Muscle of arm (tissue), 12 donors: ENCODE results near the gene LRRC32. TPM values are rescaled to one million over a fixed set of nuclear protein-coding genes. Genes with fewer than 3 reads are reported as not detected.
"Not testable (repeated sequence)": the region's sequence is repeated elsewhere in the genome, so short reads cannot be mapped to it uniquely, and the experiment has no call there.

Experiments
- DNase-seq: peaks from one replicate; pipeline ENCODE4 v3.0.0-alpha.2; 2013
- polyA plus RNA-seq, 12 donors: library from polyadenylated mRNA; unstranded; fragments of 120-200 nt; gene quantifications; one replicate each; pipeline ENCODE4 v1.2.1, GENCODE V29; 2013; ENCODE audit not compliant: insufficient read length in 12 of 12

LRRC32 gene
- polyA plus RNA-seq, 12 donors, result 21.3 to 37.5 (median 27.3) TPM; not detected in 1

- DNase-seq, result no peak
Measured at GRCh38 chr11:76631566-76632308, 38.8 kb downstream of the LRRC32 start.

- no peak for DNase-seq
Measured at GRCh38 chr11:76630600-76631281, 39.8 kb downstream of the LRRC32 start.

- peak; percentile 62 for DNase-seq
Measured at GRCh38 chr11:76629853-76630599, 40.5 kb downstream of the LRRC32 start.

GRCh38 chr11:76629116-76629852, 41.3 kb downstream of the LRRC32 start:
- no peak for DNase-seq

- no peak for DNase-seq
Measured at GRCh38 chr11:76628408-76628947, 42.1 kb downstream of the LRRC32 start.

GRCh38 chr11:76627606-76628005, 42.9 kb downstream of the LRRC32 start:
- no peak for DNase-seq

GRCh38 chr11:76626921-76627401, 43.6 kb downstream of the LRRC32 start:
- no peak for DNase-seq

- DNase-seq, result no peak
Measured at GRCh38 chr11:76626266-76626665, 44.3 kb downstream of the LRRC32 start.

- DNase-seq, result no peak
Measured at GRCh38 chr11:76625472-76626186, 44.9 kb downstream of the LRRC32 start.

GRCh38 chr11:76624500-76625379, 45.8 kb downstream of the LRRC32 start:
- no peak for DNase-seq

GRCh38 chr11:76623884-76624419, 46.6 kb downstream of the LRRC32 start:
- no peak for DNase-seq

- DNase-seq, result no peak
Measured at GRCh38 chr11:76623171-76623883, 47.2 kb downstream of the LRRC32 start.

GRCh38 chr11:76622493-76623094, 48.0 kb downstream of the LRRC32 start:
- no peak for DNase-seq

GRCh38 chr11:76621868-76622267, 48.7 kb downstream of the LRRC32 start:
- DNase-seq, result no peak

GRCh38 chr11:76621466-76621865, 49.1 kb downstream of the LRRC32 start:
- no peak for DNase-seq

- DNase-seq, result no peak
Measured at GRCh38 chr11:76620489-76620888, 50.1 kb downstream of the LRRC32 start.

- not testable (repeated sequence) for DNase-seq
Measured at GRCh38 chr11:76619801-76620200, 50.7 kb downstream of the LRRC32 start.

- DNase-seq, result no peak
Measured at GRCh38 chr11:76617553-76618265, 52.8 kb downstream of the LRRC32 start.
